Progenitor cell of endocrine pancreas (in vitro differentiated cells): ENCODE data around the gene FAM200B. TPM values are rescaled to one million over a fixed set of nuclear protein-coding genes. Genes with fewer than 3 reads are reported as not detected.

ENCODE experiments used
- DNase-seq: peaks from one replicate; pipeline ENCODE4 v3.0.0; 2021; ENCODE audit warnings: low spot score; ENCODE audit not compliant: unreplicated experiment
- H3K27ac Mint-ChIP-seq: 2 replicates; pipeline ENCODE4 v1.8.0; 2021; ENCODE audit warnings: mild to moderate bottlenecking, moderate library complexity, mixed read lengths
- H3K27me3 Mint-ChIP-seq: 2 replicates; pipeline ENCODE4 v1.8.0; 2021; ENCODE audit warnings: mixed read lengths
- H3K36me3 Mint-ChIP-seq: 2 replicates; pipeline ENCODE4 v1.8.0; 2022; ENCODE audit warnings: mixed read lengths; ENCODE audit not compliant: insufficient read depth
- H3K4me1 Mint-ChIP-seq: 2 replicates; pipeline ENCODE4 v1.8.0; 2021; ENCODE audit warnings: low read depth, mixed read lengths
- H3K4me3 Mint-ChIP-seq: 2 replicates; pipeline ENCODE4 v1.8.0; 2021; ENCODE audit warnings: low read depth, mild to moderate bottlenecking, moderate library complexity, mixed read lengths
- H3K9me3 Mint-ChIP-seq: 2 replicates; pipeline ENCODE4 v1.8.0; 2021; ENCODE audit warnings: low read depth, mixed read lengths
- CTCF ChIP-seq: fragments of 200-600 bp; sonication (generic); IDR thresholded peaks from one replicate; pipeline ENCODE4 v1.5.0; 2021; ENCODE audit warnings: antibody characterized with exemption, mild to moderate bottlenecking; ENCODE audit not compliant: unreplicated experiment
- total RNA-seq: library from RNA; stranded (reverse); gene quantifications from 2 replicates; pipeline ENCODE4 v1.2.1, GENCODE V29; 2021

FAM200B gene
- total RNA-seq, 1 donor from 2014 or later, result 29.0 TPM

GRCh38 chr4:15674926-15675325, 6.7 kb upstream of the FAM200B start:
- H3K36me3 Mint-ChIP-seq, result peaks cover 2% of the 10 kb centered on the region
- H3K27ac Mint-ChIP-seq, result no peak overlapping the region
- no peak for TF ChIP-seq CTCF
- H3K4me3 Mint-ChIP-seq, result no peak overlapping the region
- DNase-seq, result no peak
- no peaks in the 10 kb centered on the region for H3K27me3 Mint-ChIP-seq
- H3K9me3 Mint-ChIP-seq, result no peaks in the 10 kb centered on the region
- H3K4me1 Mint-ChIP-seq, result peaks cover 8% of the 10 kb centered on the region

GRCh38 chr4:15675356-15675755, 6.3 kb upstream of the FAM200B start:
- TF ChIP-seq CTCF, result no peak
- peaks cover 11% of the 10 kb centered on the region for H3K4me1 Mint-ChIP-seq
- H3K27me3 Mint-ChIP-seq, result no peaks in the 10 kb centered on the region
- no peak for DNase-seq
- H3K27ac Mint-ChIP-seq, result no peak overlapping the region
- no peak overlapping the region for H3K4me3 Mint-ChIP-seq
- no peaks in the 10 kb centered on the region for H3K9me3 Mint-ChIP-seq
- peaks cover 2% of the 10 kb centered on the region for H3K36me3 Mint-ChIP-seq

GRCh38 chr4:15676039-15676438, 5.6 kb upstream of the FAM200B start:
- Mint-ChIP-seq H3K27me3 (no peaks in the 10 kb centered on the region), H3K27ac (no peak overlapping the region), H3K4me1 (peaks cover 11% of the 10 kb centered on the region)

GRCh38 chr4:15676899-15677298, 4.7 kb upstream of the FAM200B start:
- no peak for TF ChIP-seq CTCF

More at GRCh38 chr4:15676039-15676438, 5.6 kb upstream of the FAM200B start:
- no peak for TF ChIP-seq CTCF
- Mint-ChIP-seq H3K9me3 (no peaks in the 10 kb centered on the region), H3K36me3 (peaks cover 2% of the 10 kb centered on the region), H3K4me3 (no peak overlapping the region)
- DNase-seq, result no peak

GRCh38 chr4:15677507-15677988, 4.1 kb upstream of the FAM200B start:
- Mint-ChIP-seq H3K27me3 (no peaks in the 10 kb centered on the region), H3K4me1 (peaks cover 13% of the 10 kb centered on the region), H3K36me3 (no peaks in the 10 kb centered on the region), H3K4me3 (no peak overlapping the region), H3K9me3 (no peaks in the 10 kb centered on the region), H3K27ac (no peak overlapping the region)
- no peak for DNase-seq
- no peak for TF ChIP-seq CTCF

More at GRCh38 chr4:15676899-15677298, 4.7 kb upstream of the FAM200B start:
- Mint-ChIP-seq H3K4me3 (no peak overlapping the region), H3K27ac (no peak overlapping the region), H3K36me3 (no peaks in the 10 kb centered on the region), H3K4me1 (peaks cover 11% of the 10 kb centered on the region), H3K9me3 (no peaks in the 10 kb centered on the region), H3K27me3 (no peaks in the 10 kb centered on the region)
- no peak for DNase-seq
